Epithelial cell of proximal tubule (primary cell): ENCODE data around the gene FKBP4. TPM values are rescaled to one million over a fixed set of nuclear protein-coding genes. Genes with fewer than 3 reads are reported as not detected.

Experiments
- DNase-seq: peaks from one replicate; pipeline ENCODE4 v3.0.0-alpha.2; 2011; ENCODE audit warnings: low read depth
- H3K4me3 ChIP-seq: 2 replicates; pipeline ENCODE4 v1.5.1; 2011; ENCODE audit warnings: low read depth, mild to moderate bottlenecking, low read length
- total RNA-seq: library from RNA; depleted of rRNA; stranded (reverse); fragments of >200 nt; gene quantifications from 2 replicates; pipeline ENCODE4 v1.2.3, GENCODE V29; 2015
- TF ChIP-seq, protein P1 (sequence below): conservative IDR thresholded peaks from 2 replicates; pipeline ENCODE4 v1.5.1; 2012; ENCODE audit warnings: low read depth, mild to moderate bottlenecking, low read length

Gene FKBP4
- total RNA-seq, 1 donor from 2014 or later = 51.9 TPM

- no peak overlapping the region for H3K4me3 ChIP-seq
- TF ChIP-seq, protein P1, sequence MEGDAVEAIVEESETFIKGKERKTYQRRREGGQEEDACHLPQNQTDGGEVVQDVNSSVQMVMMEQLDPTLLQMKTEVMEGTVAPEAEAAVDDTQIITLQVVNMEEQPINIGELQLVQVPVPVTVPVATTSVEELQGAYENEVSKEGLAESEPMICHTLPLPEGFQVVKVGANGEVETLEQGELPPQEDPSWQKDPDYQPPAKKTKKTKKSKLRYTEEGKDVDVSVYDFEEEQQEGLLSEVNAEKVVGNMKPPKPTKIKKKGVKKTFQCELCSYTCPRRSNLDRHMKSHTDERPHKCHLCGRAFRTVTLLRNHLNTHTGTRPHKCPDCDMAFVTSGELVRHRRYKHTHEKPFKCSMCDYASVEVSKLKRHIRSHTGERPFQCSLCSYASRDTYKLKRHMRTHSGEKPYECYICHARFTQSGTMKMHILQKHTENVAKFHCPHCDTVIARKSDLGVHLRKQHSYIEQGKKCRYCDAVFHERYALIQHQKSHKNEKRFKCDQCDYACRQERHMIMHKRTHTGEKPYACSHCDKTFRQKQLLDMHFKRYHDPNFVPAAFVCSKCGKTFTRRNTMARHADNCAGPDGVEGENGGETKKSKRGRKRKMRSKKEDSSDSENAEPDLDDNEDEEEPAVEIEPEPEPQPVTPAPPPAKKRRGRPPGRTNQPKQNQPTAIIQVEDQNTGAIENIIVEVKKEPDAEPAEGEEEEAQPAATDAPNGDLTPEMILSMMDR = no peak
- no peak for DNase-seq
These were observed 41.8 kb downstream of the FKBP4 start for GRCh38 chr12:2836574-2836973.

- no peak for DNase-seq
- H3K4me3 ChIP-seq = no peak overlapping the region
- TF ChIP-seq, protein P1 = no peak
These were observed 46.4 kb downstream of the FKBP4 start for GRCh38 chr12:2841056-2841650.

DNA sequence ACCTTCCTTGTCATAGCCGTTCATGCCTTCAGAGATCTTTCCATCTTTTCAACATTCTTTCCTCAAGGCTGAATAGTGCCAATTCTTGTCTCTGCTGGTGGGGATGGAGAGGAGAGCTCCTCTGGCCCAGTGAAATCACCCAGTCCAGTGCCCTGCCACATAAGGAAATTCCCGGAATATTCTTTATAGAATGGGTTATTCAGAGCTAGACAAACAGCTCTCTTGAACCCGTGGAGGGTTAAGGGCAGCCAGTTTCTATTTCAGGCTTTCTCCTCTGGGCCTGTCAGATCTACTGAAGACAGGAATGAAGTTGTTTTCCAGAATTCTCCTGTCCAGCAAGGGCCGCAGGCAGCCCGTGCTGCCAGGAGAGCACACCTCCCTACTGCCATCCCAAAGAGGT lies 48.2 kb downstream of the FKBP4 start:
- no peak overlapping the region for H3K4me3 ChIP-seq
- no peak for DNase-seq
- TF ChIP-seq, protein P1 = no peak

DNA sequence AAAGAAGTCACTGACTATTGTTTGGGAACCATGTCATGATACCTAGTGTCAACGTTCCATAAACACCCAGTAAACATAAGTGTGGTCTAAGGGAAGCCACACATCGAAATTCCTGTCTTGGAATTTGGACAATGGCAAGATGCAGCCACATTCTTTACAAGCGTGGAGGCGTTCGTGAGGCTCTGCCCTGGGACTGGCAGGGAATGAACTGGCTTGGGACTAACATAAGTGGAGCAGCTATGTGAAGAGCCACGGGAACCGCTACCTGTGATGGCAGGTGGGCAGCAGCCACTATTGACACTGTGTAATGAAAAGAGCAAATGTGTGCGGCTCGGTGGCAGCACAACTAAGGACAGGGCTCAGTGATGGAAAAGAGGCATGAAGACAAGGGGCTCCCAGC lies 50.0 kb downstream of the FKBP4 start:
- DNase-seq = no peak
- H3K4me3 ChIP-seq = no peak overlapping the region
- TF ChIP-seq, protein P1 = no peak

GRCh38 chr12:2845280-2845679 lies 50.5 kb downstream of the FKBP4 start:
- TF ChIP-seq, protein P1 = no peak
- no peak for DNase-seq
- H3K4me3 ChIP-seq = no peak overlapping the region

GRCh38 chr12:2851931-2852330 lies 57.2 kb downstream of the FKBP4 start:
- TF ChIP-seq, protein P1 = no peak
- H3K4me3 ChIP-seq = no peak overlapping the region

DNA sequence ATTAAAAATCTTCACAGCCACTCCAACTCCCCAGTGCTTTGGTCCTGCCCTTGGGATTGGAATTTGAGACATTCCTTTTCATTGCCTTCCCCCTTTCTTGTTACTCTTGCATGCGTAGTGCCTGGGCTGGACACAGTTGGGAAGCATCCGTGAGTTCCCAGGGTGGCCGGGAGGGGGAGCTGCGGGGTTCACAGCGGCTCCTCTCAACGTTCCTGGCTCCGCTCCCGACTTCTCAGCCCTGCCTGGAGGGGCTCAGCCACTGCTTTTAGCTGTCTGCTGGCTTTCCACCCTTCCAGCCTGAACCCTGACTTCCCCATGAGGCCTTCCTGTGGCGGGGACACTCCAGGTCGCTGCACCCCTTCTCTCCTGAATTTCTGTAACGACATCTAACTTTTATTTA lies 58.9 kb downstream of the FKBP4 start:
- no peak for DNase-seq
- H3K4me3 ChIP-seq = no peak overlapping the region
- TF ChIP-seq, protein P1 = peak; percentile 92

More at GRCh38 chr12:2851931-2852330, 57.2 kb downstream of the FKBP4 start:
- no peak for DNase-seq

Other genes with a start within 250 kb of the FKBP4 start
- gene ITFG2, start 17.7 kb downstream of the FKBP4 start, total RNA-seq = 26.3 and 35.1 TPM in 2 replicates
- gene NRIP2, start 40.1 kb downstream of the FKBP4 start, total RNA-seq = not detected in 2 replicates
- not detected in 2 replicates for gene TEX52, start 62.1 kb downstream of the FKBP4 start, total RNA-seq
- 36.8 and 67.8 TPM in 2 replicates for gene FOXM1, start 82.2 kb downstream of the FKBP4 start, total RNA-seq
- 40.3 and 46.2 TPM in 2 replicates for gene RHNO1, start 82.3 kb downstream of the FKBP4 start, total RNA-seq
- 20.0 and 26.6 TPM in 2 replicates for gene TULP3, start 95.9 kb downstream of the FKBP4 start, total RNA-seq
- 48.8 and 78.1 TPM in 2 replicates for gene TEAD4, start 164.4 kb downstream of the FKBP4 start, total RNA-seq